ENCODE data around the gene TGFB2. TPM values are rescaled to one million over a fixed set of nuclear protein-coding genes. Genes with fewer than 3 reads are reported as not detected.

TGFB2 gene
- polyA plus RNA-seq, 3 donors: 0.67 to 1.7 (median 1.0) TPM

DNA sequence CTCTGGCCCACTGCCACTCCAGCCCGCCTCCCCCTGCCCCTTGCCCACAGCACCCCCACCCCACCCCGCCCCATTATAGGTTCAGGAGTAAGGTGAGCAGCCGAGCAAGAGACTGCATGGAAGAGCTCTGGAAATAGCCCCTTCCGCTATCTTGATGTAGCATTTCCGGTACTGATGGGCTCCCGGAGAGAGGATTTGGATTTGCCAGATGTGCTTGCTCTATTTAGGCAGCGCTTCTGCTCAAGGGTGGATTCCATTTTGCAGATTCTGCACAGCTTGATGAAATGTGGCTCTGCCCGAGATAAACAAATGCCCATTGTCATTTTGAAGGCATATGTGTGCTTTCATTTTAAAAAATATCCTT lies 6.9 kb downstream of the TGFB2 start:
- no peak overlapping the region for H3K27ac ChIP-seq (ENCODE audit: low read depth, low read length)
- 86 to 93% (median 91%) methylated on average over 8 of the region's 8 CpGs for WGBS, 3 donors

DNA sequence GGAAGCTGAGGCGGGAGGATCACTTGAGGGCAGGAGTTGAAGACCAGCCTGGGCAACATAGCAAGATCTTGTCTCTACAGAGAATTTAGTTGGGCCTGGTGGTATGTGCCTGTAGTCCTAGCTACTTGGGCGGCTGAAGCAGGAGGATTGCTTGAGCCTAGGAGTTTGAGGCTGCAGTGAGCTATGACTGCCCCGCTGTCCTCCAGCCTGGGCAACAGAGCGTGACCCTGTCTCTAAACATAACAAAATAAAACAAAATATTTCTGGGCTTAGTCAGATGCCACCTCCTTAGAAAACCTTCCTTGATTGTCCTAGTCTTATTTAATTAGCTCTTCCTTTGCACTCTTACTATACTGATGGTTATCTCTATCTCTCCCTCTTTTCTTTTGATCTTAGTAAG lies 8.5 kb downstream of the TGFB2 start:
- H3K27ac ChIP-seq (ENCODE audit: low read depth, low read length): no peak overlapping the region
- 80 to 97% (median 97%) methylated on average over 4 of the region's 4 CpGs for WGBS, 3 donors

DNA sequence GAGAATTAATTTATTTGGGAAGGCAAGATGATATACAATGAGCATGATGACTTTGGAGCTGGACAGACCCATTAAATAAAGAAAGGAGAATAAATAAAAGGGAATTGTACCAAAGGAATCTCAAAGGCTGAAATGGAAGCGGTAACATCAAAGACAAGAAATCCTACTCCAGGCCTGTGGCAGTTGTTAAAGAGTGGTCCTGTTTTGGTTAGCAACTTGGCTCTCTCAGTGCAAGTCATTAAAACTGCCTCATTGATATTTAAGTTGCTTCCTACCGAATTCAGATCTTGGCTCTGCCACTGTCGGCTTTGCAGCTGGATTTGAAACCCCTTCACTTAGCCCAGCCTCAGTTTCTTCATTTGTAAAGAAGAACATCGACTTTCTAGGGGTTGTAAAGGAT lies 10.1 kb downstream of the TGFB2 start:
- WGBS, 3 donors: 77 to 90% (median 87%) methylated on average over 4 of the region's 4 CpGs

DNA sequence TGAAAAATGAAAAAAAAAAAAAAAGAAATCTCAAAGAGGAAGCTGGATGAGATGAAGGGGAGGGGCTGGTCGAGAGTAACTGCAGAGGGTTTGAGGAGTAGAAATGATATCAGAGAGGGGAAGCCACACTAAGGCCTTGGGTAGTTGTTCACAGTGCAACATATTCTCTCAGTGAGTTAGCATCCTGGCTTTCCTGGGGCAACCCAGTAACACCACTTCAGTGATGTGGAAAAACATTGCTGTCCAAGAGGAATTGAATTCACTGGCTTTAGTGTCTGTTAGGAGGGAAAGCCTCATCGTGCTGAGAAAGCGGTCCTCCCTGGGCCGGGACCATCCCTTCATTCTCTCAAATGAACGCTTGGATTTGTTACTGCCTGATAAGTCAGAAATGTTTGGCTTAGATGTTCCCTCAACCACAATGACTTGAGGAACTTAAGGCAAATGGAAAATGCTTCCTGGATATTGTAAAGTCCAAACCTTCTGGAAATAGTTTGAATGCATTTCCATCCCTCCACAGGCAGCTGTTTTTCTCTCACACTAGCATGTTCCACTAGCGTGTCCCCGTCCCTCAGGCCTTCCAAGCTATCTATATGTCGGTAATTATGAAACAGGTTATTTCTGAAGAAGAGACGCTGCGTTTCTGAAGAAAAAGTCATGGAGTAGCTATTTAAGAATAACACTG lies 12.2 kb downstream of the TGFB2 start:
- 67 to 87% (median 84%) methylated on average over 10 of the region's 10 CpGs for WGBS, 3 donors
- H3K27ac ChIP-seq (ENCODE audit: low read depth, low read length): no peak overlapping the region

More for the DNA sequence above, 10.1 kb downstream of the TGFB2 start:
- H3K27ac ChIP-seq (ENCODE audit: low read depth, low read length): no peak overlapping the region

DNA sequence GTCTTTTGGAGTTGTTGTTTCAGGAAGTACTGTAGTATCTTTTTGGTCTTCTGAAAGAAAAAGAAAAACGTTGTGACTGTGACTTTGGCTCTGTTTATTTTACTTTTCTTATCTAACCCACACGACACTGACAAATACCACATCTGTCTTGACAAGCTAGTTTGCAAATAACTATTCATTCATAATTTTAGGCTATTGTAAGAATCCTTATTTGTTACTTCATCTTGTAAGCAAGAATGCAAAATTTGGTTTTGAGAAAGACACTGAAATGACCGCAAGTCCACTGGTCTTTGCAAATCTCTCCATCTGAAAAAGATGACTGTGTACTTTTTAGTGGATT lies 12.7 kb downstream of the TGFB2 start:
- WGBS, 3 donors: 44 to 66% (median 60%) methylated on average over 3 of the region's 3 CpGs
- no peak overlapping the region for H3K27ac ChIP-seq (ENCODE audit: low read depth, low read length)

DNA sequence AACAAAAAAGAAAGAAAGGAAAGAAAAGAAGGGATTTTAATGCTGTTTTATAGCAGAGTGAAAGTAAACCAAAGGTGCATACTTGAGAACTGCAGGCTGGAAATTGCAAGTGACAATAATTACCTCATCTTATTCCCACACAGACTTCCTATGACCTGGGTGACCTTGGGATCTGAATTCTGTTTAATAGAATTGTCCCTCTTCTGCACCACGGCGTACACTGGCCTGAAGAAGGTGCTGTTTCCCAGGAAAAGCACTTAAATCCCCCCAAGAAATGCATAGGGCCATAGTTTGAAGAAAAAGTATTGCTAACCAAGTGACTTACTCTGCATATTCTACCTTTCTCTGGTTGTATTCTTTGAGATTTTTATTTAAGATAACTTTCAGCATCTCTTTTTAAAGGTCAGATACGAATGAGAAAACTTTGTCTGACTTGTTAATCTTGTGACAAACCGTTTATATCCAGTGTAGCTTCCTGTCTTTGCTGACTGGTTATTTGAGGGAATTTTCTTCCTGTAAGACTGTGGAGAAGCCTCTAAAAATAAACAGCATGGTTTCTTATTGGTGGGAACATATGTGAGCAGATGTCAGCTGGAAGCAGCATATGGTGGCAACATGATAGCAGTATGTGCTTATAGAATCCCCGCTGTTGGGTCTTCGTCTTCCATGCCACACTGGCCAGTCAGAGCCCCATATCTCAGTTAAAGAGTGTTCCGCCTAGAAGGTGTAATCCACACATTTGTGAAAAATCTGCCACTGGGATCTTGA lies 16.3 kb downstream of the TGFB2 start:
- WGBS, 3 donors: 68 to 76% (median 72%) methylated on average over 7 of the region's 7 CpGs
- no peak overlapping the region for H3K27ac ChIP-seq (ENCODE audit: low read depth, low read length)

DNA sequence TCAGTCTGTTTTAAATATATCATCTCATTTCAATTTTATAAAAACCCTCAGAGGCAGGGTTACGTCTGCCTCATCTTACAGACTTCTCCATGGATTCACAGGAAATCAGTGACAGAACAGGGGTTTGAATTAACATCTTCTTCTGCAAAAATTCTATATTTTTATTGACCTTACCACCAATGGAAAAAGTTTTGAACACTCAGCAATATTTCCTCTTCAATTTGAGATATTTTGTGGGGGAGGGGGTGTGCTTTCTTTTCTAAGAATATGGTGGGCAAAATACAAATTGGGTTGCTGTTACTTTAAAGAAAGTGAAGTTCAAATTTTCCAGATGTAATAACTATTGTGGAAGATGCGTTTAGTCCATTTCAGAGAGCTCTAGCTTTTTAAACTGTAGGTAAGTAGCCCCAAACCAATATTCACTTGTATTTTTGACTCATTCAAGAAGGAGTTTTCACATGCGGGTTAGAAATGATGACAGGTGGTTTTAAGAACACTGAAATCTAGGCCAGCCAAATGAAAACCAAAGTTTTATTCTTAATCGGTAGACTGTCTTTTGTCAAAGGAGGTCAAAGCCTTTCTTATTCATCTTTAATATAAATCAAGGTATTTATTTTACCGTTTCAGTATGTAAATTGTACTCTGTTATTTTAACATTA lies 17.4 kb downstream of the TGFB2 start:
- H3K27ac ChIP-seq (ENCODE audit: low read depth, low read length): no peak overlapping the region
- 85 to 89% (median 89%) methylated on average over 5 of the region's 5 CpGs for WGBS, 3 donors

DNA sequence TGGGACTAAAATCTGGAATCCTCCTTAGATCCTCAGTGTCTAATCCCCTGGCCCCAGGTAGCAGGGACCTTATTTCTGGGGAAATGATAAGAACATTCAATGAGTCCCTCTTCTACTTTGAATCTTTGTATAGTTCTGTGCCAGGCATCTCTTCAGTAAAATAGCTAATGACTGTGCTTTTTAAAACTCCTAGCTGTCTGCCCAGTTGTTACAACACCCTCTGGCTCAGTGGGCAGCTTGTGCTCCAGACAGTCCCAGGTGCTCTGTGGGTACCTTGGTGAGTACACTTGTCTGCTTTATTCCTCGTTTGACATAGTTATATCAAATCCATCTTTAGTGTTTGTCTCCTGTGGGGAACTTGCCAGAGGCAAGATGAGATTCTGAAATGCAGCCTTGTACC lies 18.0 kb downstream of the TGFB2 start:
- 59 to 91% (median 82%) methylated on average over 1 of the region's 1 CpG for WGBS, 3 donors
- H3K27ac ChIP-seq (ENCODE audit: low read depth, low read length): no peak overlapping the region

DNA sequence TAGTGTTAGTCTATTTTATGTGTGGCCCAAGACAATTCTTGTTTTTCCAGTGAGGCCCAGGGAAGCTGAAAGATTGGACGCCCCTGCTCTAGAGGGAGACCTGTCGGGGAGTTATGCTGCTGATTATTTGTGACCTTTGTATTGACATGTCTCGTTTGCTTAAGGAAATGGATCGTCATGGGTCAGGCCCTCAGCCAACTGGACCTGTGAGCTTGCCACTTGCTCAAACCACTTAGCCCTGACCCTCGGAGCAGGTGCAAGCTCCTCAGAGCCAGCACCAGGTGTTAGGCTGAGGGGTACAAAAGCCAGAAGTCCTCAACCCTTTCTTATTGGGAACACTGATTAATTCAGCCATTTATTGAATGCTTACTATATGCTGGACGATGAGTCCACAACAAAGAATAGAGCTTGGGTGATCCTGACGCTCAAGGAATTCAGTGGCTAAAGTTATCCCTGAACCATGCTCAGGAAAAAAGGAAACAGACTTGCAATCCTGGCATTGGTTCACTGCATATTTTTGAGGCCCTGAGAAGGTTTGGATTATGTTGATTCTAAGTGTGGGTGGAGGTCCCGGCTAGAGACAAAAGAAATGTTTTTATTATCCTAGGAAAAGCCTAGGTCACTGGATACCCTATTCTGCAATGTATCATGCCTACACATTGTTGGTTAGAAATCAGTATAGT lies 19.0 kb downstream of the TGFB2 start:
- no peak overlapping the region for H3K27ac ChIP-seq (ENCODE audit: low read depth, low read length)
- 49 to 74% (median 71%) methylated on average over 8 of the region's 8 CpGs for WGBS, 3 donors

DNA sequence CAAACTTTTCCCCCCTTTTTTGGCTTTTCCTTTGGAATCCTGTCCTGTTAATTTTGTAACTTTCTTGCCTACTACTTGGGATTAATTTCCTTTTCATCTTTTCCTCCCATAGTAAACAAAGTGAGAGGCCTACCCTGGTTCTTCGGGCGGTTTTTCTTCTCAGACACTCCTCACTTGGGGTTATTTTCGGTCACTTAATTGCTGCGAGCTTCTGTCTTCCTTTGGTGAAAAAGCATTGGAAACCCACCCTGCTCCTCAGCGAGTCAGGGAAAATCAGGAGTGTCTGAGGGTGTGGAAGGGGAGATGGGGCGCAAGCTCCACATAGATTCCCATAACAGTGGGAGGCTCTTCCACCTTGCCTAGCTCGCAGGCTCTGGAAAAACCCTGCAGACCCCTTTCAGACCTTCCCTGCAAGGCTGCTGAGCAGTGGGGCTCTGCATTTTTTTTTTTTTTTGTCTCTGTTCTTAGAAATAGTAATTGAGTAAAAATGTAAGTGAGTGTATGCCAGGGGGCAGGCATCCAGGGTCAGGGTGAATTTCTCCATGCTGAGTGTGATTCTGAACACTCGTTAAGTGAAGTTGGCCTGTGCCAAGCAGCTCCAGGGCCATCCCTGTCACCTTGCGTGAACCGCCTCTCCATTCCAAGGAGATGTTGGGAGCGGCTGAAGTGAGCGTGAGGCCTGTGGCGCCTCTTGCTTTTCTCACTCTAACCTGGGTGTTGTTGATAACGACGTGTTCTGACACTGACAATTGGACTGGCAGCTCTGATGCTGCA lies 20.3 kb downstream of the TGFB2 start:
- WGBS, 3 donors: 81 to 88% (median 82%) methylated on average over 15 of the region's 15 CpGs
- no peak overlapping the region for H3K27ac ChIP-seq (ENCODE audit: low read depth, low read length)

DNA sequence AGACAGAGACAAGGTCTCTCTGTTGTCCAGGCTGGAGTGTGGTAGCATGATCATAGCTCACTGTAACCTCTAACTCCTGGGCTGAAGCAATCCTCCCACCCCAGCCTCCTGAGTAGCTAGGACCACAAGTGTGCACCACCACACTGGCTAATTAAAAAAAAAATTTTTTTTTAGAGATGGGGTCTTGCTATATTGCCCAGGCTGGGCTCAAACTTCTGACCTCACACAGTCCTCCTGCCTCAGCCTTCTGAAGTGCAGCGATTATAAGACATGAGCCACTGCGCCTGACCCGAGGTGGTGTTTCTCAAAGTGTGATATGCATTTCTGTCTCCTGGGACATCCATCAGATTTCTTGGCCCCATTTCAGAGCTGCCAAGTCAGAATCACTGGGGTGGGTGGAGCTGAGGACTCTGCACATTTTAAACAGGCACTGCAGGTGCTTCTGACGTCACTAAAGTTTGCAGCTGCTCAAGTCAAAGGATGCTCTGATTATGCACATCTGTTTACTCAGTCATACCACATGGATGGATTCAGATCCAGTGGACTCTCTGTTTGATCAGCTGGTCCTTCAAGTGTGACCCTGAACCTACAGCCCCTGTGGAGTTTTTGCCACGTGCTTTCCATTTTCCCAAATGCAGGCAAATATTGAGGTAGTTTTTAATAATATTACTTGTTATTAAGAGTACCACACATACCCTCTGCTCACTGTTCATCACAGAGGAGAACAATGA lies 21.4 kb downstream of the TGFB2 start:
- WGBS, 3 donors: 63 to 86% (median 85%) methylated on average over 5 of the region's 5 CpGs
- no peak overlapping the region for H3K27ac ChIP-seq (ENCODE audit: low read depth, low read length)

DNA sequence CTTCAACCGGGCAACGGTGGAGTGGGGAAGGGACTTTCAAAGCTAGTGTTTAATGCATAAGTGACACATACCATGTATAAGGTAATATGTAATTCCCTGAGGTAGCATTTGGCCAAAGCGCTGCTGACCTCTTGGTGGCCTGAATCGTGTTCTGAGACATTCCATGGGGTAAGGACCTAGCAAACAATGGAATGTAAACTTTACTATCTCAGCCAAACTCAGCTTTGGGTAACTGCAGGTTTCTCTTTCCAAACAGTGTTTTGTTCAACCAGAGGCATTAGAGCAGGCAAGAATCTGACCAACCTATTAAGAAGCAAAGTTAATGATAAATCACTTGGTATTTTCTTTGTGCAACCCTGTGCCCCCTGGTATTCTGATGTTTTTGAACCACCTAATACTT lies 22.0 kb downstream of the TGFB2 start:
- H3K27ac ChIP-seq (ENCODE audit: low read depth, low read length): no peak overlapping the region
- 22 to 69% (median 65%) methylated on average over 4 of the region's 4 CpGs for WGBS, 3 donors

DNA sequence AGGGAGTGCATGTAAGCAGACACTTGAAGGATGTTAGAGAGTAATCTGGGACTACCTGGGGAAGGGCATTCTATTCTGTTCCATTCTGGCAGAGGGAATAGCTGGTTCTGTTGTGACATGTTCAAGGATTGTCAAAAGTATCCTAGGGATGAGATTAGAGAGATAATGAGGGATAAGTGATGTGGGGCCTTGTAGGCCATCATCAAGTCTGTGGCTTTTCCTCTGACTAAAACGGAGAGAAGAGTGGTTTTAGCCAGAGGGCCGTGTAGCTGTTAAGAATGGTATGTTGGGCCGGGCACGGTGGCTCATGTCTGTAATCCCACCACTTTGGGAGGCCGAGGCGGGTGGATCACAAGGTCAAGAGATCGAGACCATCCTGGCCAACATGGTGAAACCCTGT lies 23.6 kb downstream of the TGFB2 start:
- H3K27ac ChIP-seq (ENCODE audit: low read depth, low read length): no peak overlapping the region
- WGBS, 3 donors: 94 to 97% (median 94%) methylated on average over 7 of the region's 7 CpGs

DNA sequence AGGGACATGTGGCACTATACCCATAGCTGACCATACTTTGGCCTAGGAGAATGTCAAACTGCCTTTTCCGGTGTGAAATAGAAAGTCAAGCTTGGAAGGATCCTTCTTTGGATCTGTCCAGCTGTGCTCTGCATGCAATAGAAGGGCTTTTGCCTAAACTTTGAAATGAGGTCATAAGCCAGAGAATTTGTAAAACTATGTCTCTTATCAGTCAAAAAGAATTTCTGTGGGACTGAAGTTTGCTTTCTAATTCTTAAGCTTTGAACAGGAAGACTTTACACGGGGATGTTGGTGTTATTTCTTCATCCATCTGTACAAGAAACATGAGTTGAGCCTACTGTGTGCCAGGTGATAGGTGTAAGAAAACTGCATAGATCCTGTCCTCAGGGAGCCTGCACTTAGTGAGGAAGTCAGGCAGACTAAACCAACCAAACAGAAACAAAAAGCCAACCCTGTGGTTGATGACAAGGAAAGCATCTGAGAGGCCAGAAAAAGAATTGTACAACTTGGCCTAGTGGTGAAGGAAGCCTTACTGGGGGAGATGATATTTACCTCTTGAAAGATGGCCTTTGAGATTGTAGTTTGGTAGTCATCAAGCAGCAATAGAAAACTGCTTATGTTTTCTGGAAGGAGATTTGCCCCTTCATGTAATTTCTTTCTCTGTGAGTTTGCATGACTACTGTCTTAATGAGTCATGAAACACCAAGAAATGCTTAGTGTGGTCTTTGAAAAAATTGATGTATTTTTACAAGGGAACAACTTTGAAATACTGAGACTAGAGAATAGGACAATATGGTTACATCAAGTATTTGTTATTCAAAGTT lies 24.8 kb downstream of the TGFB2 start:
- WGBS, 3 donors: 55 to 61% (median 56%) methylated on average over 2 of the region's 2 CpGs
- no peak overlapping the region for H3K27ac ChIP-seq (ENCODE audit: low read depth, low read length)

DNA sequence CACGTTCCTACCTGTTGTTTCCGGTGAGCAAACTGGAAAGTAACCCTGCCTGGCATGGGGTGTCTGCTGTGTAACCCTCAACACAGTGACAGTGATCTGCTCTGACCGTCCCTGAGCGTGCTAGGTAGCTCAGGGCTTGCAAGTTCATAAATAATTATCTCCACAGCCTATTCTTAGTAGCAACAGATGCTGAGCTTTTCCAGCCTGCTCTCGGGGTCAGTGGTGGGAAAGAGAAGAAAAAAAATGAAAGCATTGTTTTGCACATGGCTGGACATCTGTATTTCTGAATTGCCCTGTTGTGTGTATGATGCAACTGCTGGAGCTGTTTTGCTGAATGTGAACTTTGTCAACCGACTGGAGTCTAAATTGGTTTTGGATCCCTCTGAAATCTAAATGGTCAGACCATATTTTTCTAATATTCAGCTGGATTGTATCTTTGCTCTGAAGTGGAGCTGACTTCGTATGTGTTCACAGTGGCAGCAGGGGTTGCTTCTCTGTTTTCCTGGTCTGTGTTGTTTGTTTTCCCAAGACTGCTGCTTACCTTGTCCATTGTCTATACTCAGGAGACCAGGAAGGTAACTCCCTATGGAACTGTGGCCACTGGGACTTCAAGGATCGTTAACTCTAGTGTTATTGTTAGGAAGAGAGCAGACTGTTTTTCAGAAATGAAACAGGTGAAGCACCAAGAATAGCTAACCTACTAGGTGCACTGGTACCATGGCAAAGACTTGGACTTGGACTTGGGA lies 27.0 kb downstream of the TGFB2 start:
- H3K27ac ChIP-seq (ENCODE audit: low read depth, low read length): no peak overlapping the region
- WGBS, 3 donors: 53 to 67% (median 59%) methylated on average over 8 of the region's 8 CpGs

Measured in adipose tissue (tissue), 3 donors.